CD4-positive, alpha-beta T cell (primary cell): ENCODE measurements around the gene TENM4. TPM values are rescaled to one million over a fixed set of nuclear protein-coding genes. Genes with fewer than 3 reads are reported as not detected.

Experiments used
- ATAC-seq: fragments of 200-7000 bp; cut with Tn5 transposase; one replicate; pipeline ENCODE4 v1.10.0; 2022; ENCODE audit warnings: mild to moderate bottlenecking; ENCODE audit not compliant: poor library complexity
- CTCF ChIA-PET: fragments of 350-600 bp; sonication (Branson Sonifier 250); formaldehyde crosslinking; loops from one replicate; lab custom pipeline; 2021; ENCODE audit warnings: antibody characterized with exemption, inconsistent platforms; lab: Charles Lee
- POLR2A ChIA-PET: fragments of 350-600 bp; sonication (Branson Sonifier 250); formaldehyde crosslinking; loops from one replicate; lab custom pipeline; 2021; ENCODE audit warnings: antibody characterized with exemption, inconsistent platforms; lab: Charles Lee
- DNase-seq, 14 experiments: peaks; one replicate each; pipeline ENCODE4 v3.0.0-alpha.2; 2013 to 2020; ENCODE audit warnings: mixed read lengths in 2 of 14
- H3K27ac ChIP-seq, 2 donors: one replicate each; pipeline versions ENCODE4 v1.5.1 to v1.7.0; 2013; ENCODE audit warnings: low read length in 2 of 2, low read depth in 1 of 2, mild to moderate bottlenecking in 1 of 2
- H3K27me3 ChIP-seq, 2 experiments: 1 replicate in 1 of 2; 2 replicates in 1 of 2; pipeline versions ENCODE4 v1.6.1 to v1.7.0; 2013; ENCODE audit warnings: low read length in 2 of 2, control low read depth in 1 of 2, mild to moderate bottlenecking in 1 of 2, moderate library complexity in 1 of 2; ENCODE audit not compliant: insufficient read depth in 2 of 2, control insufficient read depth in 1 of 2
- H3K36me3 ChIP-seq: one replicate; pipeline ENCODE4 v1.6.1; 2013; ENCODE audit warnings: low read length, control low read depth; ENCODE audit not compliant: insufficient read depth
- H3K4me1 ChIP-seq: one replicate; pipeline ENCODE4 v1.6.1; 2013; ENCODE audit warnings: low read length, control low read depth; ENCODE audit not compliant: insufficient read depth
- H3K4me3 ChIP-seq: one replicate; pipeline ENCODE4 v1.5.1; 2013; ENCODE audit warnings: mild to moderate bottlenecking, low read length, moderate library complexity
- H3K9me3 ChIP-seq, 2 experiments: 1 replicate in 1 of 2; 2 replicates in 1 of 2; pipeline versions ENCODE4 v1.6.1 to v1.7.0; 2013; ENCODE audit warnings: low read length in 2 of 2, mild to moderate bottlenecking in 2 of 2, control low read depth in 1 of 2, moderate library complexity in 1 of 2; ENCODE audit not compliant: control insufficient read depth in 1 of 2, insufficient read depth in 1 of 2
- H3K27ac Mint-ChIP-seq: one replicate; pipeline ENCODE4 v1.8.0; 2020; ENCODE audit warnings: mixed read lengths
- H3K27me3 Mint-ChIP-seq: one replicate; pipeline ENCODE4 v1.8.0; 2021; ENCODE audit warnings: mixed read lengths
- H3K36me3 Mint-ChIP-seq: one replicate; pipeline ENCODE4 v1.8.0; 2021; ENCODE audit warnings: low read depth, mixed read lengths
- H3K4me1 Mint-ChIP-seq: one replicate; pipeline ENCODE4 v1.8.0; 2021; ENCODE audit warnings: low read depth, mixed read lengths
- H3K4me3 Mint-ChIP-seq: one replicate; pipeline ENCODE4 v1.8.0; 2020; ENCODE audit warnings: mild to moderate bottlenecking, mixed read lengths
- H3K9me3 Mint-ChIP-seq: one replicate; pipeline ENCODE4 v1.8.0; 2020; ENCODE audit warnings: mixed read lengths
- intact Hi-C, 2 experiments: fragments of 100-400 bp; cut with DNase I in 1 of 2; cut with micrococcal nuclease in 1 of 2; formaldehyde crosslinking; loops; one replicate each; pipeline versions ENCODE4 v1.15.1 to v1.9.0; 2023 to 2025; cut with DNase I, micrococcal nuclease
- total RNA-seq, 174 experiments: library from RNA in 2 of 174; stranded (reverse) in 2 of 174; gene quantifications; one replicate each; pipeline ENCODE4 v1.2.3 and lab custom pipeline; 2021 to 2026
- TF ChIP-seq, protein P1 (sequence below): fragments of 200-600 bp; IDR thresholded peaks from one replicate; pipeline ENCODE4 v1.8.0; 2022; ENCODE audit warnings: antibody characterized with exemption, mild to moderate bottlenecking

TENM4 gene
- total RNA-seq, 2 experiments from 2014 or later, result 0.22 to 0.31 TPM

DNA sequence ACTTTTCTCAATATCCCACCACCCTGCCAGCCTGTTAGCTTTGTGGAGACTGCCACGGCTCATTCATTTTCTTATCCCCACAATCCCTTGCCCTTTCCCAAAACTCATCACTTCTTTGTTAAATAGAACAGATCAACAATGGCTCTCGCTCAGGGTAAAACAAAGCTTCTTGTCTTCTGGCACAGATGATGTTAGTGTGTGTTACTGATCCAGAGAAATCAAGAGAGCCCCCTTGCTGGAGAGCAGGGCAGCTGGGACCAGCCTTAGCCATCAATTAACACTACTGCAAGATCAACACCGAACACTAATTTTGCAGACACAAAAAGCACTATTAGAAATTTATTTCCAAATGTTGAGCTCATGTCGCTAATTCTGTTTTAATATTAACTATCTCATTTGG, 420.9 kb downstream of the TENM4 start:
- Mint-ChIP-seq H3K9me3 (no peaks in the 10 kb centered on the region), H3K4me3 (no peak overlapping the region), H3K4me1 (no peaks in the 10 kb centered on the region), H3K27me3 (peaks cover 38% of the 10 kb centered on the region), H3K27ac (no peak overlapping the region), H3K36me3 (no peaks in the 10 kb centered on the region)
- Histone ChIP-seq H3K9me3 (no peaks in the 10 kb centered on the region), H3K27me3 (no peaks in the 10 kb centered on the region), H3K4me1 (no peaks in the 10 kb centered on the region), H3K4me3 (no peak overlapping the region), H3K36me3 (no peaks in the 10 kb centered on the region), H3K27ac (no peak overlapping the region)
- intact Hi-C loops, result no loop called here
- POLR2A ChIA-PET, result no interaction called here
- TF ChIP-seq, protein P1, sequence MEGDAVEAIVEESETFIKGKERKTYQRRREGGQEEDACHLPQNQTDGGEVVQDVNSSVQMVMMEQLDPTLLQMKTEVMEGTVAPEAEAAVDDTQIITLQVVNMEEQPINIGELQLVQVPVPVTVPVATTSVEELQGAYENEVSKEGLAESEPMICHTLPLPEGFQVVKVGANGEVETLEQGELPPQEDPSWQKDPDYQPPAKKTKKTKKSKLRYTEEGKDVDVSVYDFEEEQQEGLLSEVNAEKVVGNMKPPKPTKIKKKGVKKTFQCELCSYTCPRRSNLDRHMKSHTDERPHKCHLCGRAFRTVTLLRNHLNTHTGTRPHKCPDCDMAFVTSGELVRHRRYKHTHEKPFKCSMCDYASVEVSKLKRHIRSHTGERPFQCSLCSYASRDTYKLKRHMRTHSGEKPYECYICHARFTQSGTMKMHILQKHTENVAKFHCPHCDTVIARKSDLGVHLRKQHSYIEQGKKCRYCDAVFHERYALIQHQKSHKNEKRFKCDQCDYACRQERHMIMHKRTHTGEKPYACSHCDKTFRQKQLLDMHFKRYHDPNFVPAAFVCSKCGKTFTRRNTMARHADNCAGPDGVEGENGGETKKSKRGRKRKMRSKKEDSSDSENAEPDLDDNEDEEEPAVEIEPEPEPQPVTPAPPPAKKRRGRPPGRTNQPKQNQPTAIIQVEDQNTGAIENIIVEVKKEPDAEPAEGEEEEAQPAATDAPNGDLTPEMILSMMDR, result no peak
- CTCF ChIA-PET, result no interaction called here
- ATAC-seq, result no peak
- no peak for DNase-seq

DNA sequence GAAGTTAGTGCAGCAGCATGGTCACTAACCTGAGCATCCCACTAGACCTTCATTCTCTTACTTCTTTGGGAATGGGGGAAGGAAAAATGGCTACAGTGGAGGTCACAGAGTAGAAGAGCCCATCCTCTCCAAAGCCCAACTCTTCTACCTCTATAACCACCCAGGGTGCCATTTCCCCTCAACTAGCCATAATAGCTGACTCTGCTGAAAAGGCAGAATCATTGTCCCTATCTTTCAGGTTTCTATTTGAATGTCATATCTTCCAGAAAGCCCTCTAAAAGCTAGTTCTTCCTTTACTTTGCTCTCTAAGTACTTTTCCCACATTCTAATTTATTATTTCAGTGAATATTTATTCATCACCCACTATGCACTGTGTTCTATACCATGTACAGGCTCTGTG, 421.6 kb downstream of the TENM4 start:
- H3K27ac Mint-ChIP-seq, result no peak overlapping the region
- no peak overlapping the region for H3K4me3 ChIP-seq
- H3K27me3 Mint-ChIP-seq, result peaks cover 34% of the 10 kb centered on the region
- intact Hi-C loops, result no loop called here
- ATAC-seq (no peak), DNase-seq (no peak)
- H3K4me3 Mint-ChIP-seq, result no peak overlapping the region
- H3K36me3 ChIP-seq, result no peaks in the 10 kb centered on the region
- no peaks in the 10 kb centered on the region for H3K4me1 ChIP-seq
- H3K4me1 Mint-ChIP-seq, result no peaks in the 10 kb centered on the region
- POLR2A ChIA-PET, result no interaction called here
- no peaks in the 10 kb centered on the region for H3K36me3 Mint-ChIP-seq
- CTCF ChIA-PET, result no interaction called here
- no peaks in the 10 kb centered on the region for H3K27me3 ChIP-seq
- TF ChIP-seq, protein P1, result no peak
- no peaks in the 10 kb centered on the region for H3K9me3 Mint-ChIP-seq
- H3K27ac ChIP-seq, result no peak overlapping the region
- no peaks in the 10 kb centered on the region for H3K9me3 ChIP-seq

DNA sequence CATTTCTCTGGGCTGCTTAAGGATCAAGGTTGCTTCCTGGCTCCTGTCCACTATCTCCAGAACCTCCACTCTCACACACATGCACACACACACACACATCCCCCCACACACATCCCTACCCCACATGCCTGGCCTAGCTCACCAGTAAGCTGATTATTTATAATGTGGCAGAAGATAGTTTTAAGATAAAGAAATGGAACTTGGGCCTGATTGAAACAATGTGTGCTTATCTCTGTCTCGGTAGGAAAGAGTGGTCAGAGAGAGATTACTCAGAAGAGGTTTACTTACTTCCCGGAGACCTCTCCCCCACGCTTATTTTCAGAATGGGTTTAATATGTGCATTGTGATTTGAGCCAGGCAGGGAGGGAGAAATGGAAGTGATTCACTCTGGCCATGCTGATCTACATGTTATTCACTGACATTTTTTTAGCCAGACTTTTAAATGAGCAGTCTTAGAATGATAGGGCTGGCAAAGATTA, 422.4 kb downstream of the TENM4 start:
- H3K36me3 Mint-ChIP-seq, result no peaks in the 10 kb centered on the region
- Histone ChIP-seq H3K27me3 (no peaks in the 10 kb centered on the region), H3K27ac (no peak overlapping the region), H3K4me3 (no peak overlapping the region), H3K36me3 (no peaks in the 10 kb centered on the region), H3K9me3 (no peaks in the 10 kb centered on the region), H3K4me1 (no peaks in the 10 kb centered on the region)
- ChIA-PET CTCF (no interaction called here), POLR2A (no interaction called here)
- ATAC-seq (no peak), DNase-seq (no peak)
- TF ChIP-seq, protein P1, result no peak
- H3K27ac Mint-ChIP-seq, result no peak overlapping the region
- H3K9me3 Mint-ChIP-seq, result no peaks in the 10 kb centered on the region
- no peak overlapping the region for H3K4me3 Mint-ChIP-seq
- intact Hi-C loops, result no loop called here
- H3K27me3 Mint-ChIP-seq, result peaks cover 33% of the 10 kb centered on the region
- H3K4me1 Mint-ChIP-seq, result no peaks in the 10 kb centered on the region
